Stimulated activated CD8-positive, alpha-beta memory T cell treated with anti-CD3 and anti-CD28 coated beads, Interleukin-4, amount 100 ng/mL, for 1 hour (primary cell): ENCODE data around the gene KRTAP5-4.

ENCODE experiments used
- DNase-seq, 2 donors: peaks; one replicate each; pipeline ENCODE4 v3.0.0-alpha.2; 2020; ENCODE audit warnings: low read depth in 2 of 2, low spot score in 1 of 2

The KRTAP5-4 gene

GRCh38 chr11:1573903-1574237, 48.1 kb downstream of the KRTAP5-4 start:
- DNase-seq: no peak

DNA sequence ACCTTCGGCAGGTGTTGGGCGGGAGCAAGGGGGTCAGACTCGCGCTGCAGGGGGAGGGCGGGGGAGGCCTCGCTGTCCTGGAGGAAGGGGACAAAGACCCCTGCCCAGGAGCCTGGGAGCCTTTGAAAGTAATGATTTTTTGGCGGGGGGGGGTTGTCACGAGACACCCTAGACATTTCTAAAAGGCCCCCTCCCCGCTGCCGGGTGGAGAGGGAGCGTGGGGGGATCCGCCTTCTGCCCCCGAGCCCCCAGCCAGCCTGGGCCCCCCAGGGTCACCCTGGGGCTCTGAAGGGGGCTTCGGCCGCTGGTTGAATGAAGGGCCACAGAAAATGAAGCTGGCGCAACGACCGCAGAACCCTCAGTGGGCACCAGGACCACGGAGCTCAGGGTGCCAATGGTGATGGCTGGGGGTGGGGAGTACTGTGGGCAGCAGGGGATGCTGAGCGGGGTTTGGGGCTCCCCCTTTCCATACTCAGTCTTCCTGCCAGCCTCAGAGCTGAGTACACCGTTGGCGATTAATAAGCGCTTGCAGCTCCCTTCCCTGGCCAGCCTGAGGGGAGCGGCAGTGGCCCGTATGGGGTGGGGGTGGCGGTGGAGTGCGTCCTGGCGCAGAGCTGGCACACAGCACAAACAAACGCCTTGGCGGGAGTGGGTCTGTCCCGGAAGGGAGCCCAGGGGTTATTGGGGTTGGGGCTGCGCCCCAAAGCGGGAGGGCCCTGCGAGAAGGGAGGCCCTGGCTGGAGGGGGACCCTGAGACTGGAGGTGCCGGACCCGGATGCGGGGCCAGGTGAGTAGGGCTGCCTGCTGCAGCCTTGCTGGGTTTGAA, 48.6 kb downstream of the KRTAP5-4 start:
- no peak for DNase-seq

- DNase-seq: peak; percentile 90 to 93
These were observed 49.5 kb downstream of the KRTAP5-4 start, which contains the start of gene DUSP8 for GRCh38 chr11:1572197-1573076. DUSP8 (minus strand) TSS chr11:1572271; CDS start chr11:1565826, 6,445 bp downstream.

DNA sequence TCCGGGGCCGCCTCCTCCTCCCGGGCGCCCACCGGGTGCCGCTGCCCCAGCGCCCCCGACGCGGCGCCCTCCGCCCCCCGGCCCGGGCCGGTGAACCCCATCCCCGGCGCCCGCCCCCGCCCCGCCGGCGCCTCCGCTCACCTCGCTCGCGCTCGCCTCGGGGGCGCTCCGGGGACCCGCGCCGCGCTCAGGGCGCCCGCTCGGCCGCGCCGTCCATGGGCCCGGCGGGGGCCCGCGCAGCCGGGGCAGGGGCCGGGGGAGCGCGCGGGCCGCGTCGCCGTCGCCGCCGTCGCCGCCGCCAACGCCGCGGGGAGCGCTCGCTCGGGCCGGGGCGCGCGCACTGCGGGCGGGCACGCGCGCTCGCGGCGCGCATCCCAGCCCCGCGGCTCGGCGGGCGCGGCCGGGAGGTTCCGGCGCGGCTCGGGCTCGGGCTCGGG, 50.2 kb downstream of the KRTAP5-4 start:
- DNase-seq: no peak
